Endothelial cell (in vitro differentiated cells): Measurements from ENCODE around the gene RFESD. TPM values are rescaled to one million over a fixed set of nuclear protein-coding genes. Genes with fewer than 3 reads are reported as not detected.

Experiments
- DNase-seq: peaks from one replicate; pipeline ENCODE4 v3.0.0; 2021; ENCODE audit warnings: low spot score
- H3K27ac Mint-ChIP-seq: one replicate; pipeline ENCODE4 v1.8.0; 2021; ENCODE audit warnings: mixed read lengths, inconsistent platforms; ENCODE audit not compliant: unreplicated experiment
- H3K27me3 Mint-ChIP-seq: one replicate; pipeline ENCODE4 v1.8.0; 2021; ENCODE audit warnings: mild to moderate bottlenecking, moderate library complexity, mixed read lengths, inconsistent platforms; ENCODE audit not compliant: unreplicated experiment
- H3K36me3 Mint-ChIP-seq: one replicate; pipeline ENCODE4 v1.8.0; 2021; ENCODE audit warnings: mild to moderate bottlenecking, low read depth, mixed read lengths, inconsistent platforms; ENCODE audit not compliant: unreplicated experiment
- H3K4me1 Mint-ChIP-seq: one replicate; pipeline ENCODE4 v1.8.0; 2021; ENCODE audit warnings: mild to moderate bottlenecking, mixed read lengths, inconsistent platforms; ENCODE audit not compliant: unreplicated experiment
- H3K4me3 Mint-ChIP-seq: one replicate; pipeline ENCODE4 v1.8.0; 2021; ENCODE audit warnings: mild to moderate bottlenecking, mixed read lengths, inconsistent platforms; ENCODE audit not compliant: unreplicated experiment
- H3K9me3 Mint-ChIP-seq: one replicate; pipeline ENCODE4 v1.8.0; 2021; ENCODE audit warnings: mixed read lengths, inconsistent platforms; ENCODE audit not compliant: unreplicated experiment
- total RNA-seq: library from RNA; stranded (reverse); fragmentation: NEBNext Ultra II Directional; extraction: Animal tissue kit (Norgen Biotek cat#: 25700); gene quantifications from one replicate; pipeline ENCODE4 v1.2.1, GENCODE V29; 2021; ENCODE audit not compliant: unreplicated experiment
- TF ChIP-seq, protein P1 (sequence below): fragments of 200-600 bp; sonication (generic); IDR thresholded peaks from one replicate; pipeline ENCODE4 v1.5.0; 2021; ENCODE audit warnings: antibody characterized with exemption; ENCODE audit not compliant: unreplicated experiment

RFESD gene
- total RNA-seq, 1 donor from 2014 or later = 0.97 TPM

DNA sequence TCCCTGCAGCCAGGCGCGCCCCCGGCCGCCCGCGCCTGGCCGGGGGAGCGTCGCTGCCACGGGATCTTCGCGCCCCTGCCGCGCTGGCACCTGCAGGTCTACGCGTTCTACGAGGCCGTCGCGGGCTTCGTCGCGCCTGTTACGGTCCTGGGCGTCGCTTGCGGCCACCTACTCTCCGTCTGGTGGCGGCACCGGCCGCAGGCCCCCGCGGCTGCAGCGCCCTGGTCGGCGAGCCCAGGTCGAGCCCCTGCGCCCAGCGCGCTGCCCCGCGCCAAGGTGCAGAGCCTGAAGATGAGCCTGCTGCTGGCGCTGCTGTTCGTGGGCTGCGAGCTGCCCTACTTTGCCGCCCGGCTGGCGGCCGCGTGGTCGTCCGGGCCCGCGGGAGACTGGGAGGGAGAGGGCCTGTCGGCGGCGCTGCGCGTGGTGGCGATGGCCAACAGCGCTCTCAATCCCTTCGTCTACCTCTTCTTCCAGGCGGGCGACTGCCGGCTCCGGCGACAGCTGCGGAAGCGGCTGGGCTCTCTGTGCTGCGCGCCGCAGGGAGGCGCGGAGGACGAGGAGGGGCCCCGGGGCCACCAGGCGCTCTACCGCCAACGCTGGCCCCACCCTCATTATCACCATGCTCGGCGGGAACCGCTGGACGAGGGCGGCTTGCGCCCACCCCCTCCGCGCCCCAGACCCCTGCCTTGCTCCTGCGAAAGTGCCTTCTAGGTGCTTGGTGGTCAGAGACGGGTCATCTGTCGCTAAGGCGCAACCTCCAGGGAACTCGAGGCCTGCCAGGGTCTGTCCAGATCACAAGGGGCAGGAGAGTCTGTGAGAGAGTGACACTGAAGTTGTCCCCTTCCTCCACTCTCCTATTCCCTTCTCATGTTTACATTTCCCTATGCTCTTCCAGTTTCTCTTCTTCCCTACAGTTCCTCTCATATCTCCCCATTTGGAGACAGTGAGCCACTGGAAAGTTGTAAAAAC is 25.4 kb upstream of the RFESD start:
- peak; percentile 53 for DNase-seq
- H3K4me3 Mint-ChIP-seq = peak overlapping the region; percentile 85
- peaks cover 4% of the 10 kb centered on the region for H3K36me3 Mint-ChIP-seq
- H3K27ac Mint-ChIP-seq = peak overlapping the region; percentile 51
- peaks cover 25% of the 10 kb centered on the region for H3K4me1 Mint-ChIP-seq
- H3K9me3 Mint-ChIP-seq = no peaks in the 10 kb centered on the region
- peaks cover 24% of the 10 kb centered on the region for H3K27me3 Mint-ChIP-seq
- TF ChIP-seq, protein P1, sequence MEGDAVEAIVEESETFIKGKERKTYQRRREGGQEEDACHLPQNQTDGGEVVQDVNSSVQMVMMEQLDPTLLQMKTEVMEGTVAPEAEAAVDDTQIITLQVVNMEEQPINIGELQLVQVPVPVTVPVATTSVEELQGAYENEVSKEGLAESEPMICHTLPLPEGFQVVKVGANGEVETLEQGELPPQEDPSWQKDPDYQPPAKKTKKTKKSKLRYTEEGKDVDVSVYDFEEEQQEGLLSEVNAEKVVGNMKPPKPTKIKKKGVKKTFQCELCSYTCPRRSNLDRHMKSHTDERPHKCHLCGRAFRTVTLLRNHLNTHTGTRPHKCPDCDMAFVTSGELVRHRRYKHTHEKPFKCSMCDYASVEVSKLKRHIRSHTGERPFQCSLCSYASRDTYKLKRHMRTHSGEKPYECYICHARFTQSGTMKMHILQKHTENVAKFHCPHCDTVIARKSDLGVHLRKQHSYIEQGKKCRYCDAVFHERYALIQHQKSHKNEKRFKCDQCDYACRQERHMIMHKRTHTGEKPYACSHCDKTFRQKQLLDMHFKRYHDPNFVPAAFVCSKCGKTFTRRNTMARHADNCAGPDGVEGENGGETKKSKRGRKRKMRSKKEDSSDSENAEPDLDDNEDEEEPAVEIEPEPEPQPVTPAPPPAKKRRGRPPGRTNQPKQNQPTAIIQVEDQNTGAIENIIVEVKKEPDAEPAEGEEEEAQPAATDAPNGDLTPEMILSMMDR = no peak

DNA sequence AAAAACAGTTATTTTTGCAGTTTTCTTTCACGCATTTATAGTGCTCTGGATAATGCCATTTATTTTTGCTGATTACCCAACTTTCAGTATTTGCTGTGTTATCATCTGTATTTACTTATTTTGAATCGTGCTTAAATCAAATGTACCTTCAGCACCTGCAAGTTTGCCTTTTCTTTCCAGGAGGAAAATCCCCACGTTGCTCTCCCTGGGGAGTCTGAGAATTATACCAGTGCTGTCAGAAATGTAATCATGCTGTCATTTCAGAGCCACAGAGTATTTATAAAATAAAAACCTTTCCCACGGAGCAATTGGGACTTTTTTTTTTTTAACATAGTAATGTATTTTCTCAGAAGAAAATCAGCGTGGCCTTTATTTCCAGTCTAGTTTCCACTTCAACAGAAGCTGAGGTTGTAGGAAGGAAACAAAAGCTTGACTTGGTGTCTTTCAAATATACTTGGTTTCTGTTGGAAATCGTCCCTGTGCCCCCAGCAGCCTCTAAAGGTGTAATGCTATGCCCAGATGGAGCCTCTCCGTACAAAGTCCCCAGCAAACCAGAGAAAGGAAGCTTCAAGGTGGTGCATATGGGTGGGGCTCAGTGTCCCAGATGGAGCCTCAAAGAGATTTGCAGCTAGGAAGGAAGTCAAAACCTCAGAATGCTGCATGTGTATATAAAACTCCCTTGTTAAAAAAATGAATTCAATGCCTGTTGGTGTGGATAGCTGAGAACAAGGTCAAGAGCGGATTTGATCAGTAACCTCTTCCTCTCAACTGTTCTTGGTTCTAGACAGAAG is 24.5 kb upstream of the RFESD start:
- DNase-seq = no peak
- peaks cover 4% of the 10 kb centered on the region for H3K36me3 Mint-ChIP-seq
- H3K27ac Mint-ChIP-seq = peak overlapping the region; percentile 51
- peaks cover 25% of the 10 kb centered on the region for H3K4me1 Mint-ChIP-seq
- peaks cover 24% of the 10 kb centered on the region for H3K27me3 Mint-ChIP-seq
- H3K9me3 Mint-ChIP-seq = no peaks in the 10 kb centered on the region
- TF ChIP-seq, protein P1 = no peak
- H3K4me3 Mint-ChIP-seq = peak overlapping the region; percentile 85

DNA sequence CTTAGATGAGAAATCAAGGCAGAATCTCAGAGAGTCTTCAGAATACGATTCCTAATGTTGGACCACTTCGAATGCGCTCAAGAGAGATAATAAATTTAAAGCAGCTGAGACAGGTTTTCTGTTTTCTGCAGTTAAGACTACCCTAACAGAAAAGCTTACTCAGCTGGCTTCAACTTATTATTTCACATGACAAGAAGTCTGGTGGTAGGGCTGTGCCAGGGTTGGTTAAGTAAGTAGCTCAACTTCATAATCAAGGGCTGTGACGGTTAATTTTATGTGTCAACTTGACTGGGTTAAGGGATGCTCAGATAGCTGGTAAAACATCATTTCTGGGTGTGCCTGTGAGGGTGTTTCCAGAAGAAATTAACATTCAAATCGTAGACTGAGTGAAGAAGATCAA is 22.9 kb upstream of the RFESD start:
- Mint-ChIP-seq H3K36me3 (peaks cover 4% of the 10 kb centered on the region), H3K27ac (no peak overlapping the region), H3K9me3 (no peaks in the 10 kb centered on the region), H3K4me3 (no peak overlapping the region), H3K27me3 (peaks cover 19% of the 10 kb centered on the region), H3K4me1 (peaks cover 25% of the 10 kb centered on the region)
- TF ChIP-seq, protein P1 = no peak
- no peak for DNase-seq

DNA sequence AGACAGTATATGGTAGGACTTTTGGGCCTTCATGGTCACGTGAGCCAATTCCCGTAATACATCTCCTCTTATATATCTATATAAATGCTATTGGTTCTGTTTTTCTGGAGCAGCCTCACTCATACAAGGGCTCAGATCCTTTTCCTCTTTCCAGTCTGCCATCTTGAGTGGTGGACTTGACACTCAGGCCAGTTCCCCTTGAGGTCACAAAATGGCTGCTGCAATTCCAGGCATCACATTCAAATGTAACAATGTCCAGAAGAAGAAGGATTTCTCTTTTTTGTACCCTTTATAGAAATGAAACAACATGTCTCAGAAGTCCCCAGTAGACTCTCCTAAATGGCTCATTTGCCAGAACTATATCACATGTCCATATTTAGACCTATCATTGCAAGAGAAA is 22.2 kb upstream of the RFESD start:
- H3K27me3 Mint-ChIP-seq = peaks cover 16% of the 10 kb centered on the region
- peaks cover 4% of the 10 kb centered on the region for H3K36me3 Mint-ChIP-seq
- DNase-seq = no peak
- no peaks in the 10 kb centered on the region for H3K9me3 Mint-ChIP-seq
- peaks cover 23% of the 10 kb centered on the region for H3K4me1 Mint-ChIP-seq
- TF ChIP-seq, protein P1 = no peak
- H3K4me3 Mint-ChIP-seq = no peak overlapping the region
- H3K27ac Mint-ChIP-seq = no peak overlapping the region
